Activated CD8-positive, alpha-beta memory T cell treated with anti-CD3 and anti-CD28 coated beads for 4 hours (primary cell): Measurements from ENCODE around the gene ZSWIM3.

Source experiments
- DNase-seq, 2 donors: peaks; one replicate each; pipeline ENCODE4 v3.0.0-alpha.2; 2020; ENCODE audit warnings: low read depth in 2 of 2

The ZSWIM3 gene

GRCh38 chr20:45833030-45833882 lies 24.2 kb upstream of the ZSWIM3 start, which contains the start of gene SNX21:
SNX21 (plus strand) TSS chr20:45833799; CDS start chr20:45833920, 121 bp downstream.
- no peak for DNase-seq

DNA sequence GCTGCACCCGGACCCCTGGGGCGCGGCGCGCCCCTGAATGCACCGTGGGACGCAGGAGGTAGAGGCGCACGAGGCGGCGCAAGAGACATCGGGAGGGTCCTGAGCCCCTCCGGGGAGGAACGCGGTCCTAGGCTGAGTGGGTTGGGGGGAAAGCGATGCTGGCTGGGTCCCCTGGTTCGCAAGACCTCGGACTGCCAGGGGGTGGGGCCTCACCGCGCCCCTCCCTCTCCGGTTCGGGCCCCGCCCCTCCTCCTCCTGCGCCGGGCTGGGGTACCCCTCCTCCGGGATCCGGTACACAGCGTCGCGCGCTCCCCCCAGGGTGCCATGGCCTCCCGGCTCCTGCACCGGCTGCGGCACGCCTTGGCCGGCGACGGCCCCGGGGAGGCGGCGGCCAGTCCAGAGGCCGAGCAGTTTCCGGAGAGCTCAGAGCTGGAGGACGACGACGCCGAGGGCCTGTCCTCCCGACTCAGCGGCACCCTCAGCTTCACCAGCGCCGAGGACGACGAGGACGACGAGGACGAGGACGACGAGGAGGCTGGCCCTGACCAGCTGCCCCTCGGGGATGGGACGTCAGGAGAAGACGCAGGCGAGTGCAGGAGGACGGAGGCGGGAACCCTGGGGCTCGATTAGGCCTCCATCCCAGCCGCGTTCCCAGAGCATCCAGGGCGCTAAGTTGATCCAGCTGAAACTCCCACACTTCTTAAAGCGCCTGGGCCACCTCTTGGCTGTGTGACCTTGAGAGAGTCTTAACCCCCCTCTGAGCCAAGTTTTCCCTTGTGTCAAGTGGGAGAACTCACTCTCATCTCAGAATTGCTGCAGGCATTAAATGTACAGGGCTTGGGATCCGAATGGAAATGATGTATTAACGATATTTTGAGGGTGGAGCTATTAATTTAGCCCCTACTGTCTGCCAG lies 23.3 kb upstream of the ZSWIM3 start:
- no peak for DNase-seq

DNA sequence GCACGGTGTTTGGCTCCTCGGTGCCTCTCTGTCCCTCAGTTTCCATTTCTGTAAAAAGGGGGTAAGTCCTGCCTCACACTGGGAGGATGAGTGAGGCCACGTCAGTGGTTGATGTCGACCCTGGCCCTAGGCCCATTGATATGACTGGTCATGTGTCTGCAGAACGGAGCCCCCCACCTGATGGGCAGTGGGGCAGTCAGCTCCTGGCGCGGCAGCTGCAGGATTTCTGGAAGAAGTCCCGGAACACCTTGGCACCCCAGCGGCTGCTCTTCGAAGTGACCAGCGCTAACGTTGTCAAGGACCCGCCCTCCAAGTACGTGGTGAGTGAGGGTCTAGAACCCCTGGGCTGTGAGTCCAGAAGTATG lies 22.6 kb upstream of the ZSWIM3 start:
- no peak for DNase-seq

GRCh38 chr20:45835329-45835765 lies 22.1 kb upstream of the ZSWIM3 start:
- no peak for DNase-seq

DNA sequence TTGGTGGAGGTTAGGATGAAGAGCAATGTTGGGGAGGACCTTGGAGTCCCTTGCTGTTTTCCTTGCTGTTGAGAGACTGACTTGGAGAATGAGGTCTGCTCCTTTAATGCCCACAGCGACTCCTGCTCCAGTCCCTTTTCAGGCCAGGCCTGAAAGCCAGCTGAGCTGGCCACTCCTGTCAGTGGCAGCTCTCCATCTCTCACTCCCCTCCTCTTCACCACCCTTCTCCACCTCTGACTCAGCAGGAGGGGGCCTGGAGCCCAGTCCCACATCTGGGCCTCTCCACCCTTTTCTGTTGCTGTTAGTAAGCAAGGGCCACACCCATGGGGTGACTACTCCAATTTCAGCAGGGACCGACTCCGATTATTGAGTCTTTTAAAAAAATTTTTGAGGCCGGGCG lies 21.6 kb upstream of the ZSWIM3 start:
- DNase-seq = no peak

DNA sequence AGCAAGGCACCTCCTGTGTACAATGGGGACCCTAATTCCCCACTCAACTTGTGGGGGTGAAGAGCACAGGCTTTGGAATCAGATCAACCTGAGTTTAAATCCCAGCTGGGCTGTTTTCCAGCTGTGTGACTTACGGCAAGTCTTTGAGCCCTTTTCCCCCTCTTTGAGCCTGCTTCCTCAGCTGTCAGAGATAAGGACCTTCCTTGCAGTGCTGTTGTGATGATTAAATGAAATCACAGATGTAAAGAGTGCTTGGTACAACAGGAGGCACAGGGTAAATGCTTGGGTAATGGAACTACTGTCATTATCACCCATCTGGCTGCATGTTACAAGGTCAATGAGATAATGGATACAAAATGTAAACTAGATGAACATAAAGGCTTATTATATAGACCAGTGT lies 20.6 kb upstream of the ZSWIM3 start:
- no peak for DNase-seq

- DNase-seq = no peak
These were observed 16.7 kb upstream of the ZSWIM3 start for GRCh38 chr20:45840700-45841198.

DNA sequence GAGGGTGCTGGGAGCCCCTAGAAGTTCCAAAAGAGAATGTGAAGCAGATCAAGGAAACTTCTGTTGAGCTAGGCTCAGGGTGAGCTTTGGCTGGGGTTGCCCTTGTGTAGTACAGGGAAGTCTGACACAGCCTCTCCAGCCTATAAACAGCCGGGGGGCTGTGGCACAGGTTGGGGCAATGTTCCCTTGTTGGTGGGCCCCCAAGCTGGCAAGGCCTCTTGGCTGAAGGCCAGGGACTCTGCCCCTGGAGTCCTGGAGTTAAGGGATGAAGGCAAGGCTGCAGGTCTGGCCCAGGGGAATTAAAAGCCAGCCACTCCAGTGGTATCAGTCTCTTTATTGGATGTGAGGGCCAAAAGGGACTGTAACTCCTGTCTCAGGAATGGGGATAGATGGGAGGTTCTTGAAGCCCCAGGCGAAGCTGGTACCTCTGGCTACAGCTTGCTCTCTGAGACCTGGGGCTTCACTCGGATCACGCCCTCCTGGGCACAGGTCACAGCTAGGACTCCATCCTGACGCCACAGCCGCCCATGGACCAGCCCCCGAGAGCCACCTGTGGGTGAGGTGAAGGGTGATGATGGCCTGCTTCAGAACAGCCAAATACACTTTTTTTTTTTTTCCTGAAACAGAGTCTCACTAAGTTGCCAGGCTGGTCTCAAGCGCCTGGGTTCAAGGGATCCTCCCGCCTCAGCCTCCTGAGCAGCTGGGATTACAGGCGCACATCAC lies 15.8 kb upstream of the ZSWIM3 start:
- DNase-seq = no peak

GRCh38 chr20:45842169-45842812 lies 15.1 kb upstream of the ZSWIM3 start:
- DNase-seq = no peak

GRCh38 chr20:45843506-45843905 lies 13.9 kb upstream of the ZSWIM3 start:
- no peak for DNase-seq

GRCh38 chr20:45845452-45845851 lies 12.0 kb upstream of the ZSWIM3 start:
- DNase-seq = no peak

DNA sequence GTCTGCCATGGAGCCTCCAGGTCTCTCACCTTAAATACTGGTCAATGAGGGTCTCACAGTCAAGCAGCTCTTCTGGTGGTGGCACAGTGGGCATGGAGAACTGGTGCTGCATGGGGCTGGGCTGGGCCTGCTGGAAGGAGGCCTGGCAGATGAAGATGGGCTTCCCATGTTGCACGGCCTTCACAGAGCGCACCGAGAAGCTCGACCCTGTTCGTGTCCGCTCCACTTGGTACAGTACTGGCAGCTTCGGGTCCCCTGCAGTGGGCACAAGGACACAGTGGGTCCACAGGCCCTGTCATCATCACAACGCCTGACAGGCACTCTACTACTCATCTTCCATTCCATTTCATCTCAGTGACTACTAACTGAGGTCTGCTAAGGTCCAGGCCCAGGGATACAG lies 9.0 kb upstream of the ZSWIM3 start:
- DNase-seq = no peak

GRCh38 chr20:45848969-45849582 lies 8.3 kb upstream of the ZSWIM3 start:
- DNase-seq = no peak

DNA sequence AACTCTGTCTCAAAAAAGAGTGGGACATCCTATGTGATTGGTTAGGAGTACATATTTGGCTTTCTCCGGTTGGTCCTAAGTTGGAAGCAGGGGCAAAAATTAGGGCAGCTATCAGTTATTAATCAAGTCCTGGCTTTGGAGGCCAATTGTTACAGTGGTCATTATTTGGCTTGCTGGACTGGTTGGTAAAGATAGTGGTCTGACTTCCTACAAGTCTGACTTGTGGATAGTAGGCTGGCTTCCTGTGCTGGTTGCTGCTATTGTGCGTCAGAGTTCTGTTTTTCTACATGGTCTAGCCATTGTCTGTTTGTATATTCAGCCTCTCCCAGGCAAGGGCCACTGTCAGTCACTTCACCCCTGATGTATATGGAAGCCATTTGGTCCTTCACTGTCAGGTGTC lies 7.2 kb upstream of the ZSWIM3 start:
- DNase-seq = no peak

GRCh38 chr20:45850926-45851325 lies 6.5 kb upstream of the ZSWIM3 start:
- DNase-seq = no peak

GRCh38 chr20:45851501-45851900 lies 5.9 kb upstream of the ZSWIM3 start:
- no peak for DNase-seq

DNA sequence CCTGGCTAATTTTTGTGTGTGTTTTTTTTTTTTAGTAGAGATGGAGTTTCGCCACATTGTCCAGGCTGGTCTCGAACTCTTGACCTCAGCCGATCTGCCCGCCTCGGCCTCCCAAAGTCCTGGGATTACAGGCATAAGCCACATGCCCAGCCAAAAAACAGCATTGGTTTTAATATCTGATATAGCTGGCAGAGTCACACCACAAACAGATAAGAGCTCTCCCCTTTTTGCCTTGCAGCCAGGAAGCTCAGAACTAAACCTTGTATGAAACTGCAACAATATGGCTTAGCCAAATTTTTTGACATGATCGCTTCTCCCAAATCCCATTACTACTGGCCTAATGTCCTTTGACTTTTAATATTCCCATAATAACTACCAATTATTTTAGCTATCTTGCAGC lies 5.1 kb upstream of the ZSWIM3 start:
- no peak for DNase-seq

- DNase-seq = no peak
These were observed 3.9 kb upstream of the ZSWIM3 start for GRCh38 chr20:45853484-45853883.

GRCh38 chr20:45857882-45858216 lies 435 bp downstream of the ZSWIM3 start:
- DNase-seq = no peak

DNA sequence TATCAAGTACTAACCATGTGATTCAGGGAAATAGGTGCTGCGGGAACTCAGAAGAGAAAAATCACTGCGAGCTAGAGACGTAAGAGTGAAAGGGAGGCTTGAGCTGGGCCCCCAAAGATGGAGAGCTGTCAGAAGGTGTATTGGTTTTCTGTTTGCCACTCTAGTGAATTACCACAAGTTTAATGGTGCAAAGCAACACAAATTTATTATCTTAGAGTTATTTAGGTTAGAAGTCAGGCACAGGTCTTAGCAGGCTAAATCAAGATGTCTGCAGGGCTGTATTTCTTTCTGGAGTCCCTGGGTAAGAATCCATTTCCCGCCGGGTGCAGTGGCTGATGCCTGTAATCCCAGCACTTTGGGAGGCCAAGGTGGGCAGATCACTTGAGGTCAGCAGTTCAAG lies 2.5 kb downstream of the ZSWIM3 start:
- no peak for DNase-seq
